ENCODE data around the gene ZBTB11.
"Not testable (repeated sequence)": the region's sequence is repeated elsewhere in the genome, so short reads cannot be mapped to it uniquely, and the experiment has no call there.

Gene ZBTB11

DNA sequence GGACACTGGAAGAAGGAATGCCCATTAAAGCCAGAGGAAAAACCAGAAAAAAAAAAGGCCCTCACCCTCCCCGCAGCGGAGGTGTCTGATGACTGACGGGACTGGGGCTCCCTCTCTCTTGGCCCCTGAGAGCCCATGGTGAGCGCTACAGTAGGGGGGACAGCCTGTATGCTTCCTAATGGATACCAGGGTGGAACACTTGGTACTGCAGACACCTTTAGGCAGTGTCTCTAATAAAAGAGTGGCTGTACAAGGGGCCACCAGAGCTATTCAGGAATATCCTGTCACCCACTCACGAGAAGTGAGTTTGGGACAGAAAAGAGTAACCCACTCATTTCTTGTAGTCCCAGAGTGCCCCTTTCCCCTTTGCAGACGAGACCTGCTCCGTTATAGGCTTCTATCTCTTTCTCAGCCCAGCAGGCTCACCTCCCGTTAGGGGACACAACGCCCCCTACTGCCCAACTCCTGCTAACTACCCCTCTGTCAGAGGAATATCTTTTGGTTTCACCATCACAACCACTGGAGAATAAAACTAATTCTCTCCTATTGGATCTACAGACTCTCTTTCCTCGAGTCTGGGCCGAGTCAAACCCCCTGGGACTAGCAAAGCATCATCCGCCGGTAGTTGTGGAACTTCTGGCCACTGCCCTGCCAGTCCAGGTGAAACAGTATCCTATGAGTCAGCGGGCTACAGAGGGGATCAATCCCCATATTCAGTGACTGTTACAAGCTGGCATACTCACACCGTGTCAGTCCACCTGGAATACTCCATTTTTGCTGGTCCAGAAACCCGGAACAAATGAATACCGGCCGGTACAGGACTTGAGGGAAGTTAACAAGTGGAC is 40.8 kb downstream of the ZBTB11 start:
- no peak overlapping the region for H3K4me3 ChIP-seq (replicated peaks; ENCODE audit: low read depth, low read length)
- TF ChIP-seq, protein P1, sequence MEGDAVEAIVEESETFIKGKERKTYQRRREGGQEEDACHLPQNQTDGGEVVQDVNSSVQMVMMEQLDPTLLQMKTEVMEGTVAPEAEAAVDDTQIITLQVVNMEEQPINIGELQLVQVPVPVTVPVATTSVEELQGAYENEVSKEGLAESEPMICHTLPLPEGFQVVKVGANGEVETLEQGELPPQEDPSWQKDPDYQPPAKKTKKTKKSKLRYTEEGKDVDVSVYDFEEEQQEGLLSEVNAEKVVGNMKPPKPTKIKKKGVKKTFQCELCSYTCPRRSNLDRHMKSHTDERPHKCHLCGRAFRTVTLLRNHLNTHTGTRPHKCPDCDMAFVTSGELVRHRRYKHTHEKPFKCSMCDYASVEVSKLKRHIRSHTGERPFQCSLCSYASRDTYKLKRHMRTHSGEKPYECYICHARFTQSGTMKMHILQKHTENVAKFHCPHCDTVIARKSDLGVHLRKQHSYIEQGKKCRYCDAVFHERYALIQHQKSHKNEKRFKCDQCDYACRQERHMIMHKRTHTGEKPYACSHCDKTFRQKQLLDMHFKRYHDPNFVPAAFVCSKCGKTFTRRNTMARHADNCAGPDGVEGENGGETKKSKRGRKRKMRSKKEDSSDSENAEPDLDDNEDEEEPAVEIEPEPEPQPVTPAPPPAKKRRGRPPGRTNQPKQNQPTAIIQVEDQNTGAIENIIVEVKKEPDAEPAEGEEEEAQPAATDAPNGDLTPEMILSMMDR (IDR thresholded peaks at IDR 0.05; ENCODE audit: low read depth, low read length, missing control alignments), result peak; percentile 81
- DNase-seq (ENCODE audit: extremely low read depth, low read depth), result peak; percentile 10

DNA sequence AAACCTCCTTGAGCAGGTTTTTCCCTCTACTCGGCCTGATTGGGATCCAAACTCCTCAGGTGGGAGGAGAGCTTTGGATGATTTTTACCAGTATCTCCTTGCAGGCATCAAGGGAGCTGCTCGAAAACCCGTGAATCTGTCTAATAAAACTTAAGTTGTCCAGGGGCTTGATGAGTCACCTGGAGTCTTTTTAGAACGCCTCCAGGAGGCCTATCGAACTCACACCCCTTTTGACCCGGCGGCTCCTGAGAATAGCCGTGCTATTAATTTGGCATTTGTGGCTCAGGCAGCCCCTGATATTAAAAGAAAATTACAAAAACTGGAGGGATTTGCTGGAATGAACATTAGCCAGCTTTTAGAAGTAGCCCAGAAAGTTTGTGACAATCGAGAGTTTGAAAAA is 41.6 kb downstream of the ZBTB11 start:
- TF ChIP-seq, protein P1 (IDR thresholded peaks at IDR 0.05; ENCODE audit: low read depth, low read length, missing control alignments), result no peak
- no peak for DNase-seq (ENCODE audit: extremely low read depth, low read depth)
- no peak overlapping the region for H3K4me3 ChIP-seq (replicated peaks; ENCODE audit: low read depth, low read length)

DNA sequence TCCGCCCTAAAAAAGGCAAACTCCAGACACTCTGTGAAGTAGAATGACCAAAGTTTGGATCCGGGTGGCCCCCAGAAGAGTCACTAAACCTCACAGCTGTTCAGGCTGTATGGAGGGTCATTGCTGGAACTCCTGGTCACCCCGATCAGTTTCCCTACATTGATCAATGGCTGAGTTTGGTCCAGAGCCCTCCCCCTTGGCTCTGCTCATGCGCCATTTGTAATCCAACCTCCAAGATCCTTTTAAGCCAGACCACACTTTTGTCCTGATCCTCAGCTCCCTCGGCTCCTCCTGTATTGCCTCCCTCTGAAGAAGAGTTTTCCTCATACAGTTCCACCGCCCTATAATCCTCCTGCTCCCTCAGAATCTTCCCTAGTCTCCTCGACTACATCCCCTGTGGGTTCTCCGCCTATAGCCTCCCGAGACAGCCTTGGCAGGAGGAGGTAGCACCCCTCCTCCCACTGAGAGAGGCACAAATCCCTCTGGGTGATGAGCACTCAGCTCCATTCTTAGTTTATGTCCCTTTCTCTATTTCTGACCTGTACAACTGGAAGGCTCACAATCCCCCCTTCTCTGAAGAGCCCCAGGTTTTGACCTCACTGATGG is 42.2 kb downstream of the ZBTB11 start:
- TF ChIP-seq, protein P1 (IDR thresholded peaks at IDR 0.05; ENCODE audit: low read depth, low read length, missing control alignments), result no peak
- no peak for DNase-seq (ENCODE audit: extremely low read depth, low read depth)
- H3K4me3 ChIP-seq (replicated peaks; ENCODE audit: low read depth, low read length), result no peak overlapping the region

DNA sequence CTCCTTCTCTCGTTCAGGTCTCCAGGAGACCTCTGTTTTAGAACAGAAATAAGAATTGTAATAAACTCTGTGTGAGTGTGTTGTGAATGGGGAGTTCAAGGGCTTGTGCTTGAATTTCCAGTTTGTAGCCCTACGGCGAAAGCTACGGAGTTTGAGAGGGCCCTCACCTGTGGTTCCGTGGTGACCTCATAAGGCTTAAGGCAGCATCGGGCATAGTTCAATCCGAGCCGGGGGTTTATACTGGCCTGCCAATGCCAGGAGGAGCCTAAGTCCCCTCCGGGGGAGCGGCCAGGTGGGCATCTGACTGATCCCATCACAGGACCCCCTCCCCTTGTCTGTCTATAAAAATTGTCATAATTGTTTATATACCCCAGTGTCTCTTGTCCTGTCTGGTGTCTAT is 43.7 kb downstream of the ZBTB11 start:
- TF ChIP-seq, protein P1 (IDR thresholded peaks at IDR 0.05; ENCODE audit: low read depth, low read length, missing control alignments), result no peak
- no peak for DNase-seq (ENCODE audit: extremely low read depth, low read depth)
- H3K4me3 ChIP-seq (replicated peaks; ENCODE audit: low read depth, low read length), result no peak overlapping the region

DNA sequence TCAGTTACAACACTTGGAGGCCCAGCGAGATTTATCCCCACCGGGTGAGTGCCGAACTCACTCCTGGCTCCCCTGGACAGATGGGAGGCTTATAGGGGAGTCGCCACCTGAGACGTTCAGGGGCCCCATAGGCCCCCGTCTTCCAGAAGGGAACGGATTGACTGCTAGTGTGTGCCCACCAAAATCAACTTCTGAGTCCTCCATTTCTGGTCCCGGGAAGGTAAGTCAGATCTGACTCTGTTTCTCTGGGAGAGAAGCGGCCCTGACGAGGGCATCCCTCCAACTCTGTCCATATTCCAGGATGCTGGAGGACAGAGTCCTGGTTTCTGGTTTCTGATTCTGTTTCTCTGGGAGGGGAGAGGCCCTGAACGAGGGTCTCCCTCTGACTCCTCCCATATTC is 44.3 kb downstream of the ZBTB11 start:
- TF ChIP-seq, protein P1 (IDR thresholded peaks at IDR 0.05; ENCODE audit: low read depth, low read length, missing control alignments), result no peak
- H3K4me3 ChIP-seq (replicated peaks; ENCODE audit: low read depth, low read length), result no peak overlapping the region
- DNase-seq (ENCODE audit: extremely low read depth, low read depth), result no peak

DNA sequence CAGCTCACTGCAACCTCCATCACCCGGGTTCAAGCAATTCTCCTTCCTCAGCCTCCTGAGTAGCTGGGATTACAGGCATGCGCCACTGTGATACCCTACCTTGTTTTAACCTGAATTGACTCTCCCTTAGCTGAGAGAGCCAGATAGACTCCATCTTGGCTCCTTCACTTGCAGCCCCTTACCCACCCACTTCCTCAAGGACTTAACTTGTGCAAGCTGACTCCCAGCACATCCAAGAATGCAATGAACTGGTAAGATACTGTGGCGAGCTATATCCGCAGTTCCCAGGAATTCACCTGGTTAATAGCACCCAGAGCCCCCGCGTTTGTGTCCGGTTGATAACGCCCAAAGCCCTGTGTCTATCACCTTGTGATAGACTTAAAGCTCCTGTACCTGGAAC is 45.0 kb downstream of the ZBTB11 start:
- not testable (repeated sequence) for DNase-seq (ENCODE audit: extremely low read depth, low read depth); H3K4me3 ChIP-seq (replicated peaks; ENCODE audit: low read depth, low read length)

DNA sequence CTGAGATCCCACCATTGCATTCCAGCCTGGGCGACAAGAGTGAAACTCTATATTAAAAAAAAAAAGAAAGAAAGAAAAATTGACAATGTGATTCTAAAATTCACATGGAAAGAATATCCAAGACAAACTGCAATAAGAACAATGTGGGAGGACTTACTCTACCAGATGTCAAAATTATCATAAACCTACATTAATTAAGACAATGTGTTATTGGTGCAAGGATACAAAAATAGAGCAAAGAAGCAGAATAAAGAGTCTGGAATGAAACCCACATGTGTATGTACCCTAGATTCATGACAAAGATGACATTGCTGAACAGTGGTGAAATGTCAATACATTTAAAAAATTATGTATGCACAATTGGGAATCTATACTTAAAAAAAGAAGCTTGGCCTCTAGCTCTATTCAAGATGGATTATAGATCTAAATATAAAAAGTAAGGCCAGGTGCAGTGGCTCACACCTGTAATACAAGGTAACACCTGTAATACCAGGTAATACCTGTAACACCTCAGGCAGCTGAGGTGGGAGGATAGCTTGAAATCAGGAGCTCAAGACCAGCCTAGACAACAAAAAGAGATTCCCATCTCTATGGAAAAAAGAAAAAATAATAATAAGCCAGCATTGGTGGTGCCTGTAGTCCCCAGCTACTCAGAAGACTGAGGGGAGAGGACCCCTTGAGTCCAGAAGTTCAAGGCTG is 45.7 kb downstream of the ZBTB11 start:
- TF ChIP-seq, protein P1 (IDR thresholded peaks at IDR 0.05; ENCODE audit: low read depth, low read length, missing control alignments), result no peak
- H3K4me3 ChIP-seq (replicated peaks; ENCODE audit: low read depth, low read length), result no peak overlapping the region
- no peak for DNase-seq (ENCODE audit: extremely low read depth, low read depth)
